ENCODE results near the gene COLEC11.

DNA sequence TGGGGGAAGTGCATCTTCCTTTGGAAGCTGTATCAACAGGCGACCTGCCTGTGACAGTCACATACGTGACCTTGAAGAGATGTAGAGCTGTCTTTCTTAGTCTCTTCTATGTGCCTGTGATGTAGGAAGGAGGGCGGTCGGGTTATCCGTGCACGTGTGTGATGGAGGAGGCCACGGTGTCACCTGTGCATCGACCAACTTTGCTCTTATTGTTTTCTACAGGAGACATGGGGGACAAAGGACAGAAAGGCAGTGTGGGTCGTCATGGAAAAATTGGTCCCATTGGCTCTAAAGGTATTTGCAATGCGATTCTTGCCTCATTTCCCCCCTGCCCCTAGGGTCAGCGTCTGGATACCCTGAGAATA, 42.4 kb downstream of the COLEC11 start:
- TF ChIP-seq POLR2A (IDR thresholded peaks at IDR 0.05): no peak
- TF ChIP-seq, protein P1, sequence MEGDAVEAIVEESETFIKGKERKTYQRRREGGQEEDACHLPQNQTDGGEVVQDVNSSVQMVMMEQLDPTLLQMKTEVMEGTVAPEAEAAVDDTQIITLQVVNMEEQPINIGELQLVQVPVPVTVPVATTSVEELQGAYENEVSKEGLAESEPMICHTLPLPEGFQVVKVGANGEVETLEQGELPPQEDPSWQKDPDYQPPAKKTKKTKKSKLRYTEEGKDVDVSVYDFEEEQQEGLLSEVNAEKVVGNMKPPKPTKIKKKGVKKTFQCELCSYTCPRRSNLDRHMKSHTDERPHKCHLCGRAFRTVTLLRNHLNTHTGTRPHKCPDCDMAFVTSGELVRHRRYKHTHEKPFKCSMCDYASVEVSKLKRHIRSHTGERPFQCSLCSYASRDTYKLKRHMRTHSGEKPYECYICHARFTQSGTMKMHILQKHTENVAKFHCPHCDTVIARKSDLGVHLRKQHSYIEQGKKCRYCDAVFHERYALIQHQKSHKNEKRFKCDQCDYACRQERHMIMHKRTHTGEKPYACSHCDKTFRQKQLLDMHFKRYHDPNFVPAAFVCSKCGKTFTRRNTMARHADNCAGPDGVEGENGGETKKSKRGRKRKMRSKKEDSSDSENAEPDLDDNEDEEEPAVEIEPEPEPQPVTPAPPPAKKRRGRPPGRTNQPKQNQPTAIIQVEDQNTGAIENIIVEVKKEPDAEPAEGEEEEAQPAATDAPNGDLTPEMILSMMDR (IDR thresholded peaks at IDR 0.05): no peak
